Skeletal muscle cell (primary cell): ENCODE measurements around the gene METRNL.
"Not testable (repeated sequence)": the region's sequence is repeated elsewhere in the genome, so short reads cannot be mapped to it uniquely, and the experiment has no call there.

Source experiments
- DNase-seq: peaks from one replicate; pipeline ENCODE4 v3.0.0-alpha.2; 2010; ENCODE audit warnings: low read depth
- H3K4me3 ChIP-seq: 2 replicates; pipeline ENCODE4 v1.5.1; 2011; ENCODE audit warnings: low read depth, mild to moderate bottlenecking, control low read depth, low read length, moderate library complexity

The METRNL gene

DNA sequence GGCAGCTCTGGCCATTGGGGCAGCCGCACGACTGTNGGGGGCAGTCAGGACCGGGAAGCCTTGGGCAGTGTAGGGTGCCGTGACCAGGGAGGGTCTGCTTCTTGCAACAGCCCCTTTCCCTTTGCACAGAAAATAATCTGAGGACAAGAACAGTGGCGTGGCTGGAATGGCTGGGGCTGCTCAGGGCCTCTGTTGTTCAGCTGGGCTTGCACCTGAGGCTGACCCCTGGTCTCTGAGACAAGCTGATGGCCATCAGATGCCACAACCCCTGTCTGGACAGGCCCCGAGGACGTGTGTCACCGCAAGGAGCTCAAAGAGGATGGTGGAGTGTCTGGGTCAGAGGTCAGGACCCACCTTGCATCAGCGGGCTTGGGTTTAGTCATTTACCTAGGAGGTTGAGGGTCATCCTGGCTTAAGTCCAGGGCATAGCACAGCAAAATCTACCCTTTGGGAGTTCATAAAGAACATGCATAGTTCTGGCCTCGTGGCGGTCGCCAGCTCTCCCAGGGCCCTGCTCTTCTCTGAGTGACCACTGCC lies 46.9 kb downstream of the METRNL start:
- DNase-seq, result no peak
- no peak overlapping the region for H3K4me3 ChIP-seq

- DNase-seq, result no peak
- H3K4me3 ChIP-seq, result no peak overlapping the region
These were observed 48.2 kb downstream of the METRNL start for GRCh38 chr17:83127431-83128160.

DNA sequence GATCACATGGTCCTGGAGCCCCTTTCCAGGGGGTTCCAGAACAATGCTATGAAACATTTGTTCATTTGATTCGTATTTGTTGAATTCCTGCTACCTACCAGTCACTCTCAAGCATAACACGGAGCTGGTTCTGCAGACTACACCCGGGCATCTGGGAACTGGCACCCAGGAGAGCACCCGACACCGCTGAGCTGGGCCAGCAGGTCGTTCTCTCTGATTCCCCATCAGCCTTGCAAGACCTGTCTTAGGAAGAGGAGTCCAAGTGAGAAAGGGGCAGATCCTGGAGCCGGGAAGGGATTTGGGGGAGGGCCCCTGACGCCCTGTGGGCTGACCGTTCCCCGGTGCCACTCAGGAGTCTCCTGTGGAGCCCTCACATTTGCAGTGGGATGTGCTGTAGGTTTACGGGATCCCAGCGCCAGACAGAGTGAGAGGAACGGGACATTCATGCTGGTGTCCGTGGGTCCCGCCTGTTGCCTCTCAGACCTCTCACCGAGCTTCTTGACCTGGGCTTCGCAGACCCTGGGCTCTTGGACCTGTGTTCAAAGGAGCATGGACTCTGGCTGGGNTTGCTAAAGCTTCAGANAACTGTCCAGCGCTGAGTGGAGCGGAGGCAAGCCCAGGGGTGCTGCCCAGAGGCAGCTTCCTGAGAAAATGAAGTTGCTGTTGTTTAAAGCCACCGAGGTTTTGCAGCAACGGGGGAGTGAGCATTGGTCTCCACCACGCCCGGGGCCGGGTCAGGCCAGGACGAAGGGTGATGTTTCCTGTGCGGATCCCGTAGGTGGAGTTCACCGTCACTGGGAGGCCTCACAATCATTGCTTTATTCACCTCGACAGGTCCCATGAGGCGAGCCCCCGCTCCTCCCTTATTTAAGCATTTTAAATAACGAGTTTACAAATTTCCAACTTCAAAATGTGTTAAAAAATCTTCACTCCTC lies 49.2 kb downstream of the METRNL start:
- no peak overlapping the region for H3K4me3 ChIP-seq
- no peak for DNase-seq

DNA sequence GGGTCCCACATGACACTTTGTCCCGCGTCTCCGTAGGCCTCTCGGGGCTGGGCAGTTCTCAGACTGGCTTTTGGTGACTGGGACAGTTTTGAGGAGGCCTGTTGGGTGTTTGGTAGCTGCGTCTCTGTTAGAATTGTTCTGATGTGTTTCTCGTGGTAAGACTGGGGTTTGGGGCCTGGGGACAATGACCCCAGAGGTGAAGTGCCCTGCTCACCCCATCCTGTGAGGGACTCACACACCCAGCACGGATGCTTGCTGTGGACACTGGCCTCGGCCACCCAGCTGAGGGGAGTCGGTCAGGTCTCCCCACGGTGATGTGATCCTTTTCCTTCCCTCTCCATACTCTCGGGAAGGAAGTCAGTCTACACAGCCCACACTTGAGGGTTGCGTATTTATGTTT lies 50.3 kb downstream of the METRNL start:
- DNase-seq, result no peak
- no peak overlapping the region for H3K4me3 ChIP-seq

GRCh38 chr17:83131401-83132011 lies 52.1 kb downstream of the METRNL start:
- no peak overlapping the region for H3K4me3 ChIP-seq
- DNase-seq, result no peak

DNA sequence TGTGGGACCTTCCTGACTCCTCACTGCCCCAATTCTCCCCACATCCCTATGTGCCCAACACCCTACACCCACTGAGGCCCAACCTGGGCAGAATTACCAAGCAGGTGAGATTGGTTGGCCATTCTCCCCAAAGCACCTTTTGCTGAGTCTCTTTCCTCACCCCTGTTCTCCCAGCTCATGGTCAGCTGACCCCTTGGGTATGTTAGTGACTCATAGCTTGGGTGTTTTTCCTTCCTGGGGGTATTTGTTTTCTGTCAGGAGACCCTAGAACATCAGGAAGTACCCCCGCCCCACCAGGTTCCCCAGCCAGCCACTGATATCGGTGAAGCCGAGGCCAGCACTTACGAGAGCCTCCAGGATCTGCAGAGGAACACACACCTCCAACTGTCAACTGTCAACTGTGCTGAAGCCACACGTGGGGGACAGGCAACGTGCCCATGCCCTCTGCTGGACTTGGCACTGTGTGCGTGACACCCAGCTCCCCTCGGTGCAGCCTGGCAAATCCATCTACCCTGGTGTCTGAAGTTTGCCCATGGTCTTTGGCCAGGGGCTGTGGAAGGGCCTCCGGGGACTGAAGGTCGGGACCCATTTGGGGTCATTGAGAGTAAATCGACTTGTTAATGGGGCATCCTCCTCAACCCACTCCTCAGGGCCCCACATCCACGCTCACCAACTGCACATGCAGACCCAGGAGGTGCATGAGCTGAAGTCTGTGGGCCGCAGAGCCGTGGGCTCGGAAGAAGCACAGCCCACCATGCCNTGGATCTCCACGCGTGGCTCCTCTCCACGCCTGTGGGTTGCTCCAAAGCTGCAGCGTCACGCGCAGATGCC lies 53.1 kb downstream of the METRNL start:
- no peak overlapping the region for H3K4me3 ChIP-seq
- no peak for DNase-seq

DNA sequence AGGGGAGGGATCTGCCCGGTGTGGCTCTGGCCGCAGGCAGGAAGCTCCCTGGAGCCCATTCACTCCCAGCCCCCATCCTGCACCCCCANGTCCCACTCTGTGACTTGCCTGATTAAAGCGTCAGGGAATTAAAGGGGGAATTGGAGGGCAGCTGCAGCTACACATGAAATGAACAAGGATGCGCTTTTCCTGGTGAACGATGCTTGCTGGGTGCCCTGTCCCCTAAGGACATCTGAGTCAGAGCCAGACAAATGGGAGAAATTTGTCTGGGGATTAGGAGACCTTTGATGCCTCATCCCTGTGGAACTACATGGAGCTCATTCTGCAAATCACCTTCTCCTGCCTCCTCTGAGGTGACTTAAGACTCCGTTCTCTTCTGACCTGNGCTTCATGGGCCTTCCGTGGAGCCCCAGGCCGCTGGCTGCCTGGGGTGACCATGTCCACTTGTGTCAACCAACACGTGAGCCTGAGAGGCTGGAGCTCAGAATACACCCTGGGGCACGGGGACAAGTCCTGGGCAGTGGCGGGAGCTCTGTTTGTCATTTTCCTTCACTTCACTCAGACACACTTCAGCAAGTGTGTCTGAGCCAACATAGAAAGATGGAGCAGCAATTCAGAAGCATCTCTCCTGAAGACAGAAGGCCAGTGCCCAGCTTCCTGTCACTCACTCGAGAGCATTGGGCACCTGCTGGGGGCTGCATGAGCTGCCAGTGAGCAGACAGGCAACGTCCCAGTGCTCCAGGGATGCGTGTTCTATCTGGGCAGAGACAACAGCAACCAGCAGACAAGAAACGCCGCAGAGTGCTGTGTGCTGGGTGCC lies 54.1 kb downstream of the METRNL start:
- DNase-seq, result no peak
- H3K4me3 ChIP-seq, result no peak overlapping the region

GRCh38 chr17:83134456-83134855 lies 55.0 kb downstream of the METRNL start:
- not testable (repeated sequence) for H3K4me3 ChIP-seq, DNase-seq

- no peak for DNase-seq
These were observed 56.3 kb downstream of the METRNL start for GRCh38 chr17:83135692-83136091.

GRCh38 chr17:83136156-83136555 lies 56.7 kb downstream of the METRNL start:
- H3K4me3 ChIP-seq, result no peak overlapping the region
- no peak for DNase-seq

More at GRCh38 chr17:83135692-83136091, 56.3 kb downstream of the METRNL start:
- no peak overlapping the region for H3K4me3 ChIP-seq

DNA sequence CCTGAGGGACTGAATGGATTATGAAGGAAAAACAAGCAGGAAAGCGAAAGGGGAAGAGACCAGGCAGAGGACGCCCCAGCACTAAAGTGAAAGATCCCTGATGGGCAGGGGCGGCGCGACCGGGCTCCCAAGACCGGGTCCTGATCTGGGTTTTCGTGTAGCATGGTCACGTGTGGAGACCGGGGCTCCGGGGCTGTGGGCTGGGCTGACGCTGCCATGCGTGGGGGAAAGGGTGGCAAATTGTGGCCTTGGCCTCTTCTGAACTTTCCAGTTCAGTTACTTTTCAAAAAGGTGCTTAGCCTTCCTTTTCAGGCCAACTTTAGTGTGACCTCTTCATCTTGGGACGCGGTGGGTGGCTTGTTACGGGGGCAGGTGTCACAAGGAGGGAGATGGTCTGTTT lies 57.5 kb downstream of the METRNL start:
- no peak for DNase-seq

GRCh38 chr17:83137523-83137922 lies 58.1 kb downstream of the METRNL start:
- no peak overlapping the region for H3K4me3 ChIP-seq
- no peak for DNase-seq

More for the DNA sequence above, 57.5 kb downstream of the METRNL start:
- no peak overlapping the region for H3K4me3 ChIP-seq

DNA sequence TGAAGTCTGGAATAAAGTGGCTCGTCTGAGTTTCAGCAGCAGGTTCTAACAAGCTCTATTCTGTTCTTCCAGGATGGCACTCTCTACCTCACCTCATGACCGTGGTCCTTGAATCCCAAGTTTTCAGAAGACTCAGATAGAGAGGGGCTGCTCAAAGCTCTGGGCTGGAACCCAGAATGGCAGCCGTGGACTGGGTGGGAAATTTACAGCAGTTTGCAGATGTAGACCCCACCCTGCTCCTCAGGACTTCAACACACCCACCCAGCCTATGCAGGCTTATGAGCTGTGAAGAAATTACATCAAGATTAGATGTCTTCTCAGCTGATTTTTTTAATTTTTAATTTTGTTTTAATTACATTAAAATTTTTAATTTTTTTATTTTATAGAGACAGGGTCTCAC lies 59.4 kb downstream of the METRNL start:
- no peak for DNase-seq
- H3K4me3 ChIP-seq, result no peak overlapping the region

DNA sequence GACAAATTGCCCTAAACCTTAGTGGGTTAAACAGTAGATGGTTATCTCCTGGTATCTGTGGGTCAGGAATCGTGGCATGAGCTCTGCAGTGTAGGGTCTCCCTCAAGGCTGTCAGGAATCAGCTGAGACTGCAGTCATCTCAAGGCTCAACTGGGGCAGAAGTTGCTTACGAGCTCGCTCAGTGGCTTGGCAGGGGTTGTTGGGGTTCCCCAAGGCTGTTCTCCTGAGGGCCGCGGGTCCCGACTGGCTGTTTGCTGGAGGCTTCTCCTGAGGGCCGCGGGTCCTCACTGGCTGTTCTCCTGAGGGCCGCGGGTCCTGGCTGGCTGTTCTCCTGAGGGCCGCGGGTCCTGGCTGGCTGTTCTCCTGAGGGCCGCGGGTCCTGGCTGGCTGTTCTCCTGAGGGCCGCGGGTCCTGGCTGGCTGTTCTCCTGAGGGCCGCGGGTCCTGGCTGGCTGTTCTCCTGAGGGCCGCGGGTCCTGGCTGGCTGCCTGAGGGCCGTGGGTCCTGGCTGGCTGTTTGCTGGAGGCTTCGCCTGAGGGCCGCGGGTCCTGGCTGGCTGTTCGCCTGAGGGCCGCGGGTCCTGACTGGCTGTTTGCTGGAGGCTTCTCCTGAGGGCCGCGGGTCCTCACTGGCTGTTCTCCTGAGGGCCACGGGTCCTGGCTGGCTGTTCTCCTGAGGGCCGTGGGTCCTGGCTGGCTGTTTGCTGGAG lies 60.3 kb downstream of the METRNL start:
- not testable (repeated sequence) for H3K4me3 ChIP-seq, DNase-seq

DNA sequence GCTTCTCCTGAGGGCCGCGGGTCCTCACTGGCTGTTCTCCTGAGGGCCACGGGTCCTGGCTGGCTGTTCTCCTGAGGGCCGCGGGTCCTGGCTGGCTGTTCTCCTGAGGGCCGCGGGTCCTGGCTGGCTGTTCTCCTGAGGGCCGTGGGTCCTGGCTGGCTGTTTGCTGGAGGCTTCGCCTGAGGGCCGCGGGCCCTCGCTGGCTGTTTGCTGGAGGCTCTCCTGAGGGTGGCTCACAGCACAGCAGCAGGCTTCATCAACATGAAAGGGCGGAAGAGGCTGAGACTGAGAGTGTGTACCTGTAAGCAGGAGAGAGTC lies 60.8 kb downstream of the METRNL start:
- DNase-seq, H3K4me3 ChIP-seq: not testable (repeated sequence)

DNA sequence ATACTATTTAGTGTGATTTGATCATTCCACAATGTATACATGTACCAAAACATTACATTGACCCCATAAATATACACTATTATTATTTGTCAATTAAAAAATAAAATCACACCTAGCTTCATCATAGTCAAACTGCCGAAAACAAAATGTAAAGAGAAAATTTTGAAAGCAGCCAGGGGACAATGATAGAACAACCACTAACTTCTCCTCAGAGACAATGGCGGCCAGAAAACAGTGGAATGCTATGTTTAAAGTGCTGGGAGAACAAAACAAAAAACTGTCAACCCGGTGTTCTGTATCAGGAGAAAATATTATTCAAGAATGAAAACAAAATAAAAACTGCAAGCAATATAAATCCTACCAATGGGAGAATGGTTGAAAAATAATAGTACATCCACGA lies 63.2 kb downstream of the METRNL start:
- no peak overlapping the region for H3K4me3 ChIP-seq
- no peak for DNase-seq

GRCh38 chr17:83143817-83144231 lies 64.4 kb downstream of the METRNL start:
- DNase-seq, result no peak
- H3K4me3 ChIP-seq, result no peak overlapping the region
